IMR-90 (cell line): ENCODE results near the gene CUX1. TPM values are rescaled to one million over a fixed set of nuclear protein-coding genes. Genes with fewer than 3 reads are reported as not detected.

Experiments used
- ATAC-seq: fragments of 200-7000 bp; cut with Tn5 transposase; 2 replicates; pipeline ENCODE4 v1.9.1; 2020; ENCODE audit warnings: low read depth, mild to moderate bottlenecking, moderate library complexity
- BruUV-seq: library from RNA; stranded (reverse); fragments of 400-500 nt; replicated peaks from 2 replicates; lab custom pipeline; 2021; lab: Mats Ljungman, UMichigan
- CTCF ChIA-PET: fragments of 300-600 bp; formaldehyde crosslinking; extraction: SDS; loops from one replicate; lab custom pipeline; 2021; ENCODE audit warnings: antibody characterized with exemption; lab: Yijun Ruan, JAX
- POLR2A ChIA-PET: fragments of 300-600 bp; sonication (Branson Sonifier 250); formaldehyde crosslinking; loops from one replicate; lab custom pipeline; 2022; ENCODE audit warnings: antibody characterized with exemption; ENCODE audit not compliant: unreplicated experiment; lab: Charles Lee
- DNase-seq: peaks from one replicate; pipeline ENCODE4 v3.0.0; 2013
- H2AFZ ChIP-seq: replicated peaks from 2 replicates; pipeline ENCODE3; 2013; ENCODE audit warnings: low read length, mild to moderate bottlenecking; ENCODE audit not compliant: poor library complexity
- H2AK5ac ChIP-seq: 2 replicates; pipeline ENCODE4 v1.6.1; 2013; ENCODE audit warnings: low read depth, low read length, inconsistent platforms
- H2AK9ac ChIP-seq: replicated peaks from 2 replicates; pipeline ENCODE3; 2013; ENCODE audit warnings: mild to moderate bottlenecking, low read depth, low read length, moderate library complexity; ENCODE audit not compliant: poor library complexity
- H2BK120ac ChIP-seq: 2 replicates; pipeline ENCODE4 v1.6.1; 2013; ENCODE audit warnings: low read depth, low read length, inconsistent platforms
- H2BK15ac ChIP-seq: 3 replicates; pipeline ENCODE4 v1.6.1; 2013; ENCODE audit warnings: low read depth, low read length, inconsistent platforms
- H2BK20ac ChIP-seq: 2 replicates; pipeline ENCODE4 v1.6.1; 2013; ENCODE audit warnings: low read depth, mild to moderate bottlenecking, inconsistent platforms, low read length, moderate library complexity
- H2BK5ac ChIP-seq: 2 replicates; pipeline ENCODE4 v1.6.1; 2013; ENCODE audit warnings: mild to moderate bottlenecking, low read depth, low read length, inconsistent platforms; ENCODE audit not compliant: poor library complexity, severe bottlenecking
- H3K14ac ChIP-seq: replicated peaks from 2 replicates; pipeline ENCODE4 v1.6.1; 2013; ENCODE audit warnings: low read depth, low read length, inconsistent platforms
- H3K18ac ChIP-seq: 2 replicates; pipeline ENCODE4 v1.6.1; 2013; ENCODE audit warnings: low read depth, low read length, control low read depth
- H3K23ac ChIP-seq: 2 replicates; pipeline ENCODE4 v1.6.1; 2013; ENCODE audit warnings: low read depth, low read length, inconsistent platforms
- H3K27ac ChIP-seq: 2 replicates; pipeline ENCODE4 v1.5.1; 2013; ENCODE audit warnings: mild to moderate bottlenecking, control low read depth, low read length; ENCODE audit not compliant: insufficient read depth
- H3K27me3 ChIP-seq: 2 replicates; pipeline ENCODE4 v1.6.1; 2013; ENCODE audit warnings: low read length; ENCODE audit not compliant: control insufficient read depth, insufficient read depth
- H3K36me3 ChIP-seq: 2 replicates; pipeline ENCODE4 v1.6.1; 2013; ENCODE audit warnings: low read length, mixed read lengths; ENCODE audit not compliant: control insufficient read depth, insufficient read depth
- H3K4ac ChIP-seq: 2 replicates; pipeline ENCODE4 v1.6.1; 2013; ENCODE audit warnings: low read depth, low read length, inconsistent platforms
- H3K4me1 ChIP-seq: 2 replicates; pipeline ENCODE4 v1.6.1; 2013; ENCODE audit warnings: low read length, mixed read lengths; ENCODE audit not compliant: control insufficient read depth, insufficient read depth
- H3K4me2 ChIP-seq: 2 replicates; pipeline ENCODE4 v1.6.1; 2013; ENCODE audit warnings: low read depth, mild to moderate bottlenecking, control low read depth, low read length, moderate library complexity
- H3K4me3 ChIP-seq: 2 replicates; pipeline ENCODE4 v1.5.1; 2013; ENCODE audit warnings: low read depth, mild to moderate bottlenecking, control low read depth, low read length, moderate library complexity; ENCODE audit not compliant: insufficient read depth
- H3K56ac ChIP-seq: 2 replicates; pipeline ENCODE4 v1.6.1; 2013; ENCODE audit warnings: low read length, inconsistent platforms; ENCODE audit not compliant: insufficient read depth; ENCODE audit errors: extremely low read depth
- H3K79me1 ChIP-seq, 2 experiments: 2 replicates each; pipeline ENCODE4 v1.6.1; 2013; ENCODE audit warnings: low read length in 2 of 2, inconsistent platforms in 1 of 2, low read depth in 1 of 2
- H3K9ac ChIP-seq: 2 replicates; pipeline ENCODE4 v1.6.1; 2013; ENCODE audit warnings: low read depth, low read length, control low read depth
- H3K9me1 ChIP-seq: 2 replicates; pipeline ENCODE4 v1.6.1; 2013; ENCODE audit warnings: low read length, inconsistent platforms; ENCODE audit not compliant: insufficient read depth
- H3K9me3 ChIP-seq: 2 replicates; pipeline ENCODE4 v1.6.1; 2013; ENCODE audit warnings: low read length; ENCODE audit not compliant: control insufficient read depth, insufficient read depth
- H4K20me1 ChIP-seq: 2 replicates; pipeline ENCODE4 v1.6.1; 2013; ENCODE audit warnings: low read length, inconsistent platforms; ENCODE audit not compliant: insufficient read depth
- H4K5ac ChIP-seq: 2 replicates; pipeline ENCODE4 v1.6.1; 2013; ENCODE audit warnings: mild to moderate bottlenecking, low read depth, low read length, control low read depth
- H4K8ac ChIP-seq, 2 experiments: 2 replicates each; pipeline ENCODE4 v1.6.1; 2013; ENCODE audit warnings: low read depth in 2 of 2, low read length in 2 of 2, control low read depth in 1 of 2, inconsistent platforms in 1 of 2
- H4K91ac ChIP-seq: 2 replicates; pipeline ENCODE4 v1.6.1; 2013; ENCODE audit warnings: low read depth, low read length, inconsistent platforms; ENCODE audit not compliant: insufficient read depth
- BHLHE40 ChIP-seq: fragments of 150-350 bp; IDR thresholded peaks from 2 replicates; pipeline ENCODE4 v1.6.1; 2016; ENCODE audit warnings: mild to moderate bottlenecking, low read depth, low read length
- CEBPB ChIP-seq: IDR thresholded peaks from 2 replicates; pipeline ENCODE4 v1.6.1; 2012; ENCODE audit warnings: low read depth, low read length, improper control_type of control experiment
- CHD1 ChIP-seq: IDR thresholded peaks from 2 replicates; pipeline ENCODE4 v1.6.1; 2012; ENCODE audit warnings: low read depth, low read length, improper control_type of control experiment
- FOS ChIP-seq: fragments of 150-350 bp; IDR thresholded peaks from 2 replicates; pipeline ENCODE4 v1.6.1; 2016; ENCODE audit warnings: low read depth, low read length
- MAFK ChIP-seq: IDR thresholded peaks from 2 replicates; pipeline ENCODE4 v1.6.1; 2012; ENCODE audit warnings: low read depth, low read length, improper control_type of control experiment
- MAZ ChIP-seq: IDR thresholded peaks from 2 replicates; pipeline ENCODE4 v1.6.1; 2012; ENCODE audit warnings: low read depth, mild to moderate bottlenecking, low read length, improper control_type of control experiment, moderate library complexity, borderline replicate concordance
- MXI1 ChIP-seq: IDR thresholded peaks from 2 replicates; pipeline ENCODE4 v1.6.1; 2012; ENCODE audit warnings: low read depth, mild to moderate bottlenecking, low read length, moderate library complexity, borderline replicate concordance
- NFE2L2 ChIP-seq: fragments of 150-350 bp; IDR thresholded peaks from 2 replicates; pipeline ENCODE4 v1.6.1; 2016; ENCODE audit warnings: low read depth, mild to moderate bottlenecking, low read length
- POLR2A ChIP-seq: IDR thresholded peaks from 2 replicates; pipeline ENCODE4 v1.6.1; 2012; ENCODE audit warnings: mild to moderate bottlenecking, low read depth, low read length
- RAD21 ChIP-seq: IDR thresholded peaks from 2 replicates; pipeline ENCODE4 v1.6.1; 2012; ENCODE audit warnings: low read length, improper control_type of control experiment
- RCOR1 ChIP-seq: IDR thresholded peaks from 2 replicates; pipeline ENCODE4 v1.6.1; 2012; ENCODE audit warnings: mild to moderate bottlenecking, low read length, improper control_type of control experiment; ENCODE audit not compliant: insufficient replicate concordance
- RFX5 ChIP-seq: IDR thresholded peaks from 2 replicates; pipeline ENCODE4 v1.8.0; 2012; ENCODE audit warnings: low read depth, mild to moderate bottlenecking, low read length, moderate library complexity
- SMC3 ChIP-seq: fragments of 150-350 bp; IDR thresholded peaks from 2 replicates; pipeline ENCODE4 v1.6.1; 2016; ENCODE audit warnings: low read depth, mild to moderate bottlenecking, antibody characterized with exemption, low read length, moderate library complexity
- WGBS, 2 experiments: methylation state at CpG; one replicate each; pipeline versions ENCODE4 v1.1.5 to v1.1.7; 2013; ENCODE audit warnings: missing lambda C conversion rate in 2 of 2; ENCODE audit not compliant: insufficient read length in 1 of 2; ENCODE audit errors: extremely low coverage in 2 of 2; 5-methylcytosine and 5-hydroxymethylcytosine counted together
- dilution Hi-C: fragments of 300-500 bp; cut with HindIII; formaldehyde crosslinking; loops from one replicate; pipeline ENCODE4 v1.14.3; 2018; ENCODE audit warnings: low sequenced_read_pairs; ENCODE audit not compliant: unreplicated experiment
- in situ Hi-C: fragments of 300-500 bp; cut with MboI; formaldehyde crosslinking; loops from 3 replicates; pipeline ENCODE4 v1.14.3; 2019; ENCODE audit warnings: low sequenced_read_pairs, inconsistent platforms, mixed read lengths
- intact Hi-C: fragments of 100-400 bp; cut with micrococcal nuclease; formaldehyde crosslinking; loops from 2 replicates; pipeline ENCODE4 v1.10.0; 2022
- polyA plus RNA-seq, 3 experiments: library from polyadenylated mRNA; depleted of rRNA; stranded (reverse); fragments of >200 nt; gene quantifications; 2 replicates each; pipeline ENCODE4 v1.2.3, GENCODE V29; 2012; ENCODE audit warnings: low replicate concordance in 1 of 3
- total RNA-seq: library from RNA; depleted of rRNA; stranded (reverse); fragments of >200 nt; gene quantifications from 2 replicates; pipeline ENCODE4 v1.2.3, GENCODE V29; 2012
- TF ChIP-seq, protein P1 (sequence below): fragments of 150-350 bp; IDR thresholded peaks from 2 replicates; pipeline ENCODE4 v1.6.1; 2017; ENCODE audit warnings: mild to moderate bottlenecking, antibody characterized with exemption, low read length, low read depth
- TF ChIP-seq, protein P2 (sequence below): conservative IDR thresholded peaks from 2 replicates; pipeline ENCODE4 v1.5.1; 2012; ENCODE audit warnings: mild to moderate bottlenecking, low read depth, low read length, improper control_type of control experiment
- TF ChIP-seq, protein P3 (sequence below): fragments of 150-350 bp; IDR thresholded peaks from 2 replicates; pipeline ENCODE4 v1.6.1; 2016; ENCODE audit warnings: low read depth, mild to moderate bottlenecking, low read length, moderate library complexity, borderline replicate concordance

CUX1 gene
- total and polyA plus RNA-seq, 2 of the 4 experiments (the other 2 are of a cell fraction) = 19.7 to 46.4 TPM

DNA sequence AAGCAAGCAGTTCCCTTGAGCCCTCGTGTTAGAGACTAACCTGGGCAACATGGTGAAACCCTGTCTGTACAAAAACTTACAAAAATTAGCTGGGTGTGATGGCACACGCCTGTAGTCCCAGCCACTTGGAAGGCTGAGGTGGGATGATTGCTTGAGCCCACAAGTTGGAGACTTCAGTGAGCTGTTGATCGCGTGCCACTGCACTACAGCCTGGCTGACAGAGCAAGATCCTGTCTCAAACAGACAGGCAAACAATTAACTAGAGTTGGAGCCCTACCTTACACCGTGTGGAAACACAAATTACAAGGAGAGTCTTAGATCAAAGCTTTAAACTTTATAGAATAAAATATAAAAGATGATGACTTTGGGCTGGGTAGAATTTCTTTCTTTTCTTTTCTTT, 219.5 kb downstream of the CUX1 start:
- H2AFZ ChIP-seq = no peak overlapping the region
- no peak overlapping the region for H2BK20ac ChIP-seq
- DNase-seq (no peak), ATAC-seq (no peak)
- H2AK9ac ChIP-seq = no peak overlapping the region
- no peak overlapping the region for H2BK5ac ChIP-seq
- in situ Hi-C loops (no loop called here), dilution Hi-C loops (no loop called here), intact Hi-C loops (loop anchor here (10.0 kb wide), 1 partner anchor 48 kb away; no protein-coding TSS in a partner anchor)
- H3K4ac ChIP-seq = no peak overlapping the region; the same call in 1 of the 2 replicates
- no TSS peak for BruUV-seq
- peaks cover 20 to 37% of the 10 kb centered on the region in 2 experiments; a peak in 3 of 4 replicates for H3K79me1 ChIP-seq
- no peaks in the 10 kb centered on the region for H3K9me3 ChIP-seq
- no peak overlapping the region for H4K8ac ChIP-seq
- H2AK5ac ChIP-seq = no peak overlapping the region
- H3K18ac ChIP-seq = no peak overlapping the region; the same call in 1 of the 2 replicates
- TF ChIP-seq RAD21 (no peak), RFX5 (no peak), CEBPB (no peak), MAZ (no peak), BHLHE40 (no peak), FOS (no peak), MXI1 (no peak), MAFK (no peak), POLR2A (no peak), NFE2L2 (no peak), CHD1 (no peak), SMC3 (no peak), RCOR1 (no peak)
- TF ChIP-seq, protein P1, sequence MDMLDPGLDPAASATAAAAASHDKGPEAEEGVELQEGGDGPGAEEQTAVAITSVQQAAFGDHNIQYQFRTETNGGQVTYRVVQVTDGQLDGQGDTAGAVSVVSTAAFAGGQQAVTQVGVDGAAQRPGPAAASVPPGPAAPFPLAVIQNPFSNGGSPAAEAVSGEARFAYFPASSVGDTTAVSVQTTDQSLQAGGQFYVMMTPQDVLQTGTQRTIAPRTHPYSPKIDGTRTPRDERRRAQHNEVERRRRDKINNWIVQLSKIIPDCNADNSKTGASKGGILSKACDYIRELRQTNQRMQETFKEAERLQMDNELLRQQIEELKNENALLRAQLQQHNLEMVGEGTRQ = no peak
- TF ChIP-seq, protein P2, sequence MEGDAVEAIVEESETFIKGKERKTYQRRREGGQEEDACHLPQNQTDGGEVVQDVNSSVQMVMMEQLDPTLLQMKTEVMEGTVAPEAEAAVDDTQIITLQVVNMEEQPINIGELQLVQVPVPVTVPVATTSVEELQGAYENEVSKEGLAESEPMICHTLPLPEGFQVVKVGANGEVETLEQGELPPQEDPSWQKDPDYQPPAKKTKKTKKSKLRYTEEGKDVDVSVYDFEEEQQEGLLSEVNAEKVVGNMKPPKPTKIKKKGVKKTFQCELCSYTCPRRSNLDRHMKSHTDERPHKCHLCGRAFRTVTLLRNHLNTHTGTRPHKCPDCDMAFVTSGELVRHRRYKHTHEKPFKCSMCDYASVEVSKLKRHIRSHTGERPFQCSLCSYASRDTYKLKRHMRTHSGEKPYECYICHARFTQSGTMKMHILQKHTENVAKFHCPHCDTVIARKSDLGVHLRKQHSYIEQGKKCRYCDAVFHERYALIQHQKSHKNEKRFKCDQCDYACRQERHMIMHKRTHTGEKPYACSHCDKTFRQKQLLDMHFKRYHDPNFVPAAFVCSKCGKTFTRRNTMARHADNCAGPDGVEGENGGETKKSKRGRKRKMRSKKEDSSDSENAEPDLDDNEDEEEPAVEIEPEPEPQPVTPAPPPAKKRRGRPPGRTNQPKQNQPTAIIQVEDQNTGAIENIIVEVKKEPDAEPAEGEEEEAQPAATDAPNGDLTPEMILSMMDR = no peak
- TF ChIP-seq, protein P3, sequence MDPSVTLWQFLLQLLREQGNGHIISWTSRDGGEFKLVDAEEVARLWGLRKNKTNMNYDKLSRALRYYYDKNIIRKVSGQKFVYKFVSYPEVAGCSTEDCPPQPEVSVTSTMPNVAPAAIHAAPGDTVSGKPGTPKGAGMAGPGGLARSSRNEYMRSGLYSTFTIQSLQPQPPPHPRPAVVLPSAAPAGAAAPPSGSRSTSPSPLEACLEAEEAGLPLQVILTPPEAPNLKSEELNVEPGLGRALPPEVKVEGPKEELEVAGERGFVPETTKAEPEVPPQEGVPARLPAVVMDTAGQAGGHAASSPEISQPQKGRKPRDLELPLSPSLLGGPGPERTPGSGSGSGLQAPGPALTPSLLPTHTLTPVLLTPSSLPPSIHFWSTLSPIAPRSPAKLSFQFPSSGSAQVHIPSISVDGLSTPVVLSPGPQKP = no peak
- H3K27ac ChIP-seq = no peak overlapping the region
- H3K14ac ChIP-seq = no peak overlapping the region
- no peaks in the 10 kb centered on the region for H3K27me3 ChIP-seq
- H2BK15ac ChIP-seq = no peak overlapping the region
- H4K91ac ChIP-seq = no peak overlapping the region
- ChIA-PET POLR2A (no interaction called here), CTCF (no interaction called here)
- no peak overlapping the region for H3K4me3 ChIP-seq
- H2BK120ac ChIP-seq = no peak overlapping the region
- no peak overlapping the region for H3K56ac ChIP-seq
- H3K36me3 ChIP-seq = peaks cover 3% of the 10 kb centered on the region; the same call in 1 of the 2 replicates
- H3K9ac ChIP-seq = no peak overlapping the region
- no peak overlapping the region for H3K4me2 ChIP-seq
- no peak overlapping the region for H3K23ac ChIP-seq
- H4K20me1 ChIP-seq = peaks cover 9% of the 10 kb centered on the region
- H4K5ac ChIP-seq = no peak overlapping the region
- H3K4me1 ChIP-seq = peaks cover 5% of the 10 kb centered on the region
- peaks cover 6% of the 10 kb centered on the region for H3K9me1 ChIP-seq
- WGBS, 2 experiments = 90% methylated on average over 2 of the region's 5 CpGs; no CpG with 5 or more reads in 1 of the 2 experiments
